Astrocyte (in vitro differentiated cells and primary cell): ENCODE data around the gene CLCNKA. TPM values are rescaled to one million over a fixed set of nuclear protein-coding genes. Genes with fewer than 3 reads are reported as not detected.

ENCODE experiments used
- DNase-seq: peaks from one replicate; pipeline ENCODE4 v3.0.0-alpha.2; 2010; ENCODE audit warnings: low read depth
- FAIRE-seq: peaks from 2 replicates; lab custom pipeline; 2011; peaks lifted over from hg19 to GRCh38; lab: Jason Lieb, UNC
- H2AFZ ChIP-seq: 2 replicates; pipeline ENCODE4 v1.6.0; 2012; ENCODE audit warnings: low read depth, low read length, inconsistent platforms
- H3K27ac ChIP-seq: 2 replicates; pipeline ENCODE4 v1.5.1; 2011; ENCODE audit warnings: low read depth, low read length, inconsistent platforms
- H3K27me3 ChIP-seq: 2 replicates; pipeline ENCODE4 v1.6.0; 2011; ENCODE audit warnings: low read length, inconsistent platforms; ENCODE audit not compliant: insufficient read depth
- H3K36me3 ChIP-seq: 2 replicates; pipeline ENCODE4 v1.5.1; 2011; ENCODE audit warnings: low read length, inconsistent platforms; ENCODE audit not compliant: insufficient read depth
- H3K4me1 ChIP-seq: 2 replicates; pipeline ENCODE4 v1.5.1; 2011; ENCODE audit warnings: low read length, inconsistent platforms; ENCODE audit not compliant: insufficient read depth
- H3K4me2 ChIP-seq: 2 replicates; pipeline ENCODE4 v1.6.0; 2012; ENCODE audit warnings: low read length, inconsistent platforms
- H3K4me3 ChIP-seq: 2 replicates; pipeline ENCODE4 v1.5.1; 2011; ENCODE audit warnings: low read depth, mild to moderate bottlenecking, low read length, inconsistent platforms; ENCODE audit not compliant: insufficient read depth
- H3K79me2 ChIP-seq: 2 replicates; pipeline ENCODE4 v1.6.0; 2012; ENCODE audit warnings: mild to moderate bottlenecking, low read length, inconsistent platforms; ENCODE audit not compliant: insufficient read depth
- H3K9ac ChIP-seq: 2 replicates; pipeline ENCODE4 v1.6.0; 2012; ENCODE audit warnings: mild to moderate bottlenecking, low read length, inconsistent platforms
- H3K9me3 ChIP-seq: 2 replicates; pipeline ENCODE4 v1.5.1; 2012; ENCODE audit warnings: low read depth, mild to moderate bottlenecking, low read length, inconsistent platforms; ENCODE audit not compliant: insufficient read depth
- H4K20me1 ChIP-seq: 2 replicates; pipeline ENCODE4 v1.6.0; 2012; ENCODE audit warnings: low read length, inconsistent platforms; ENCODE audit not compliant: insufficient read depth
- H3K27ac Mint-ChIP-seq: one replicate; pipeline ENCODE4 v1.8.0; 2021; ENCODE audit warnings: mild to moderate bottlenecking, mixed read lengths; ENCODE audit not compliant: unreplicated experiment
- H3K27me3 Mint-ChIP-seq: one replicate; pipeline ENCODE4 v1.8.0; 2021; ENCODE audit warnings: low read depth, mixed read lengths; ENCODE audit not compliant: unreplicated experiment
- H3K36me3 Mint-ChIP-seq: one replicate; pipeline ENCODE4 v1.8.0; 2021; ENCODE audit warnings: low read depth, mixed read lengths; ENCODE audit not compliant: unreplicated experiment
- H3K4me1 Mint-ChIP-seq: one replicate; pipeline ENCODE4 v1.8.0; 2021; ENCODE audit warnings: low read depth, mixed read lengths; ENCODE audit not compliant: unreplicated experiment
- H3K4me3 Mint-ChIP-seq: one replicate; pipeline ENCODE4 v1.8.0; 2021; ENCODE audit warnings: mild to moderate bottlenecking, moderate library complexity, mixed read lengths; ENCODE audit not compliant: unreplicated experiment
- H3K9me3 Mint-ChIP-seq: one replicate; pipeline ENCODE4 v1.8.0; 2021; ENCODE audit warnings: mild to moderate bottlenecking, mixed read lengths; ENCODE audit not compliant: unreplicated experiment
- CTCF ChIP-seq: IDR thresholded peaks from 2 replicates; pipeline ENCODE4 v1.5.1; 2011; ENCODE audit warnings: low read depth, mild to moderate bottlenecking, inconsistent platforms, low read length, moderate library complexity; ENCODE audit not compliant: insufficient read depth
- EZH2 ChIP-seq: IDR thresholded peaks from 2 replicates; pipeline ENCODE4 v1.6.1; 2012; ENCODE audit warnings: mild to moderate bottlenecking, low read length, inconsistent platforms; ENCODE audit not compliant: insufficient read depth
- total RNA-seq: library from RNA; stranded (reverse); gene quantifications from 2 replicates; pipeline ENCODE4 v1.2.1, GENCODE V29; 2021

CLCNKA gene
- total RNA-seq, 1 donor from 2014 or later = 0.16 TPM

- Histone ChIP-seq H3K4me3 (no peak overlapping the region), H3K9me3 (peaks cover 7% of the 10 kb centered on the region), H4K20me1 (no peaks in the 10 kb centered on the region), H3K27ac (no peak overlapping the region), H3K36me3 (no peaks in the 10 kb centered on the region), H3K27me3 (no peaks in the 10 kb centered on the region), H3K4me1 (no peaks in the 10 kb centered on the region), H3K4me2 (no peak overlapping the region), H3K9ac (no peak overlapping the region), H2AFZ (no peak overlapping the region), H3K79me2 (no peaks in the 10 kb centered on the region)
- Mint-ChIP-seq H3K27ac (no peak overlapping the region), H3K9me3 (peaks cover 10% of the 10 kb centered on the region), H3K27me3 (peaks cover 13% of the 10 kb centered on the region), H3K36me3 (no peaks in the 10 kb centered on the region), H3K4me1 (no peaks in the 10 kb centered on the region), H3K4me3 (no peak overlapping the region)
- no peak for TF ChIP-seq EZH2
- no peak for TF ChIP-seq CTCF
- DNase-seq (no peak), FAIRE-seq (no peak)
Measured at GRCh38 chr1:15983275-15983674, 38.6 kb upstream of the CLCNKA start.

DNA sequence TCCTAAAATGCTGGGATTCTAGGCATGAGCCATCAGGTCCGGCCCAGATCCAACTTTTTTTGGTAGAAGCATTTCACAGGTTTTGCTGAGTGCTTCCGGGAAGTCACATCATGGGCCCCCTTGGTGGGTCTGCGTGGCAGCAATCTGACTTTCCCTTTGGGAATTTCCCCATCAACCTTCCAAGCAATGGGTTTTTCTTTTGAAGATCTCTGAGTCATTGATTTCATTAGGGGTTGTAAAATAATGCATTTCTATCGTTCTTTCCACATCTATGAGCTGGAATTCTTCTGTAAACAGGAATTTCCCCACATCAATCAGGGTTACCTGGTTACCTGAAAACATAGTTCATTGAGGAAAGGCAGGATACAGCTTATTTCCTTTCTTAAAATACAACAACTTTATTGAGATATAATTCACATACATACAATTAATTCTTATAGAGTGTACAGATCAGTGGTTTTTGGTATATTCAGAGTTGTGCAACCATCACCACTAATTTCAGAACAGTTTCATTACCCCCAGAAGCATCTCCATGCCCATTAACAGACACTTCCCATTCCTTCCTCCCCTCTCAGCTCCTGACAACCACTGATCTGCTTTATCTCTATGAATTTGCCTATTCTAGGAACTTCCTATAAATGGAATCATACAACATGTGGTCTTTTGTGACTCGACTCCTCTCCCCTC lies 36.1 kb upstream of the CLCNKA start:
- no peaks in the 10 kb centered on the region for H3K36me3 ChIP-seq
- Mint-ChIP-seq H3K27me3 (peaks cover 19% of the 10 kb centered on the region), H3K36me3 (no peaks in the 10 kb centered on the region), H3K27ac (no peak overlapping the region), H3K9me3 (peaks cover 12% of the 10 kb centered on the region), H3K4me1 (no peaks in the 10 kb centered on the region), H3K4me3 (no peak overlapping the region)
- no peaks in the 10 kb centered on the region for H3K4me1 ChIP-seq
- no peak overlapping the region for H3K4me3 ChIP-seq
- no peaks in the 10 kb centered on the region for H4K20me1 ChIP-seq
- DNase-seq (peak; percentile 31), FAIRE-seq (no peak)
- no peaks in the 10 kb centered on the region for H3K27me3 ChIP-seq
- no peak overlapping the region for H3K27ac ChIP-seq
- no peak overlapping the region for H3K4me2 ChIP-seq
- no peak overlapping the region for H3K9ac ChIP-seq
- no peak overlapping the region for H2AFZ ChIP-seq
- H3K79me2 ChIP-seq = no peaks in the 10 kb centered on the region
- H3K9me3 ChIP-seq = peaks cover 7% of the 10 kb centered on the region
- no peak for TF ChIP-seq CTCF
